Smooth muscle cell (in vitro differentiated cells): ENCODE results near the gene VWF. TPM values are rescaled to one million over a fixed set of nuclear protein-coding genes. Genes with fewer than 3 reads are reported as not detected.

ENCODE experiments used
- DNase-seq: peaks from one replicate; lab custom pipeline; 2025; ENCODE audit not compliant: unreplicated experiment; lab: John Stamatoyannopoulos, UW
- H2AFZ ChIP-seq: fragments of 200-600 bp; sonication (generic); 2 replicates; pipeline ENCODE4 v1.6.0; 2016; ENCODE audit warnings: antibody characterized with exemption, low read depth, mild to moderate bottlenecking
- H3F3A ChIP-seq: fragments of 200-600 bp; sonication (generic); 2 replicates; pipeline ENCODE4 v1.6.0; 2017; ENCODE audit warnings: antibody characterized with exemption, low read depth
- H3K27ac ChIP-seq: fragments of 200-600 bp; sonication (generic); 2 replicates; pipeline ENCODE4 v1.5.1; 2016; ENCODE audit warnings: low read depth, mild to moderate bottlenecking
- H3K27me3 ChIP-seq: fragments of 200-600 bp; sonication (generic); 2 replicates; pipeline ENCODE4 v1.6.1; 2016; ENCODE audit warnings: low read depth, mild to moderate bottlenecking
- H3K36me3 ChIP-seq: fragments of 200-600 bp; sonication (generic); 2 replicates; pipeline ENCODE4 v1.5.1; 2016; ENCODE audit warnings: low read depth
- H3K4me1 ChIP-seq: fragments of 200-600 bp; sonication (generic); 2 replicates; pipeline ENCODE4 v1.5.1; 2016; ENCODE audit warnings: low read depth
- H3K4me2 ChIP-seq: fragments of 200-600 bp; sonication (generic); 2 replicates; pipeline ENCODE4 v1.6.0; 2016; ENCODE audit warnings: mild to moderate bottlenecking
- H3K4me3 ChIP-seq: fragments of 200-600 bp; sonication (generic); 2 replicates; pipeline ENCODE4 v1.5.1; 2016; ENCODE audit warnings: mild to moderate bottlenecking
- H3K79me2 ChIP-seq: fragments of 200-600 bp; sonication (generic); 2 replicates; pipeline ENCODE4 v1.6.0; 2016; ENCODE audit warnings: low read depth, mild to moderate bottlenecking
- H3K9ac ChIP-seq: fragments of 200-600 bp; sonication (generic); 2 replicates; pipeline ENCODE4 v1.6.0; 2016; ENCODE audit warnings: low read depth
- H3K9me3 ChIP-seq: fragments of 200-600 bp; sonication (generic); replicated peaks from 2 replicates; pipeline ENCODE4 v1.5.1; 2016; ENCODE audit warnings: low read depth
- H4K20me1 ChIP-seq: fragments of 200-600 bp; sonication (generic); 2 replicates; pipeline ENCODE4 v1.6.0; 2016; ENCODE audit warnings: low read depth
- WGBS: methylation state at CpG from one replicate; pipeline ENCODE4 v1.1.7; 2016; ENCODE audit warnings: low lambda C conversion rate; 5-methylcytosine and 5-hydroxymethylcytosine counted together
- polyA plus RNA-seq: library from polyadenylated mRNA; unstranded; fragments of >200 nt; fragmentation: Nextera tagmentation; extraction: Ambion mirVana; gene quantifications from 2 replicates; pipeline ENCODE4 v1.2.1, GENCODE V29; 2016
- total RNA-seq: library from RNA; depleted of rRNA; stranded (reverse); fragments of >200 nt; gene quantifications from 2 replicates; pipeline ENCODE4 v1.2.3, GENCODE V29; 2014
- TF ChIP-seq, protein P1 (sequence below): fragments of 200-600 bp; sonication (generic); IDR thresholded peaks from 2 replicates; pipeline ENCODE4 v1.5.1; 2017; ENCODE audit warnings: borderline replicate concordance, mild to moderate bottlenecking, antibody characterized with exemption; ENCODE audit not compliant: insufficient read depth, poor library complexity, severe bottlenecking

VWF gene
- total and polyA plus RNA-seq, 2 experiments from 2014 or later: 0.19 TPM; not detected in 1

- Histone ChIP-seq H3K9me3 (no peaks in the 10 kb centered on the region), H3K79me2 (no peaks in the 10 kb centered on the region), H2AFZ (no peak overlapping the region), H3K4me1 (no peaks in the 10 kb centered on the region), H3K4me2 (no peak overlapping the region), H3K4me3 (no peak overlapping the region), H3K36me3 (no peaks in the 10 kb centered on the region), H3K9ac (no peak overlapping the region), H3F3A (no peaks in the 10 kb centered on the region), H3K27ac (no peak overlapping the region), H3K27me3 (peaks cover 1% of the 10 kb centered on the region), H4K20me1 (no peaks in the 10 kb centered on the region)
- TF ChIP-seq, protein P1, sequence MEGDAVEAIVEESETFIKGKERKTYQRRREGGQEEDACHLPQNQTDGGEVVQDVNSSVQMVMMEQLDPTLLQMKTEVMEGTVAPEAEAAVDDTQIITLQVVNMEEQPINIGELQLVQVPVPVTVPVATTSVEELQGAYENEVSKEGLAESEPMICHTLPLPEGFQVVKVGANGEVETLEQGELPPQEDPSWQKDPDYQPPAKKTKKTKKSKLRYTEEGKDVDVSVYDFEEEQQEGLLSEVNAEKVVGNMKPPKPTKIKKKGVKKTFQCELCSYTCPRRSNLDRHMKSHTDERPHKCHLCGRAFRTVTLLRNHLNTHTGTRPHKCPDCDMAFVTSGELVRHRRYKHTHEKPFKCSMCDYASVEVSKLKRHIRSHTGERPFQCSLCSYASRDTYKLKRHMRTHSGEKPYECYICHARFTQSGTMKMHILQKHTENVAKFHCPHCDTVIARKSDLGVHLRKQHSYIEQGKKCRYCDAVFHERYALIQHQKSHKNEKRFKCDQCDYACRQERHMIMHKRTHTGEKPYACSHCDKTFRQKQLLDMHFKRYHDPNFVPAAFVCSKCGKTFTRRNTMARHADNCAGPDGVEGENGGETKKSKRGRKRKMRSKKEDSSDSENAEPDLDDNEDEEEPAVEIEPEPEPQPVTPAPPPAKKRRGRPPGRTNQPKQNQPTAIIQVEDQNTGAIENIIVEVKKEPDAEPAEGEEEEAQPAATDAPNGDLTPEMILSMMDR: no peak
- WGBS: 91% methylated on average over 10 of the region's 10 CpGs
- no peak for DNase-seq
Measured at GRCh38 chr12:5971194-5971850, 153.1 kb downstream of the VWF start.

DNA sequence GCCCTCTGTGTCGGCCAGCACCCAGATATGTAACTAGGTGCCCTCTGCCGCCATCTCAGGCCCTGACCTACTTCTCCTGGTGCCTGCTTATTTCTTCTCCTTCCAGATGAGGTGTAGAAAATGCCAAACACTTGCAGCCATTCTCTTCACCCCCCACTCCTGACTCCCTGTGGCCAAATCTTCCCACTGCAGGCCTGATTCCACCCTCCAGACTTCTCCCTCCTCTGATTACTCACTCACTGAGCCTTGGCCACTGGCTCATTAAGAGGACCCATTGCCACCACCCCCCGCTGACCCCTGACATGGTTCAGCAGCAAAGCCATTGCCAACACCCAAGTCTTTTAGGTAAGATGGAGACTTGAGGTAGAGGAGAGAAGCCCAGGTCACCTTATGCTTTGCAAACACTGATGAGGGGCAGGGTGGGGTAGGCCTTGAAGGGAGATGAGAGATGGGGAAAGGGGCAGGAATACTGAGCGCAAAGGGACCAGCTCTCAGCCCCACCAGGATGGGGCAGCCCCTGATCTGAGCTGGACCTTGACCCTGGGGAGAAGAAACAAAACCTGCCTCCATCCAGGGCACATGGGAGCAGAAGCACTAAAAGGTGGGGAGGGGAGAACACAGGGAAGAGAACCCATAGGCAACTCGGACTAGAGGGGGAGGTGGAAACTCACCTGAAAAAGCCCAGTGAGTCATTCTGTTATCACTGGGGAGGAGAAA, 154.3 kb downstream of the VWF start:
- H3K9me3 ChIP-seq: no peaks in the 10 kb centered on the region
- H3F3A ChIP-seq: no peaks in the 10 kb centered on the region
- no peak for DNase-seq

DNA sequence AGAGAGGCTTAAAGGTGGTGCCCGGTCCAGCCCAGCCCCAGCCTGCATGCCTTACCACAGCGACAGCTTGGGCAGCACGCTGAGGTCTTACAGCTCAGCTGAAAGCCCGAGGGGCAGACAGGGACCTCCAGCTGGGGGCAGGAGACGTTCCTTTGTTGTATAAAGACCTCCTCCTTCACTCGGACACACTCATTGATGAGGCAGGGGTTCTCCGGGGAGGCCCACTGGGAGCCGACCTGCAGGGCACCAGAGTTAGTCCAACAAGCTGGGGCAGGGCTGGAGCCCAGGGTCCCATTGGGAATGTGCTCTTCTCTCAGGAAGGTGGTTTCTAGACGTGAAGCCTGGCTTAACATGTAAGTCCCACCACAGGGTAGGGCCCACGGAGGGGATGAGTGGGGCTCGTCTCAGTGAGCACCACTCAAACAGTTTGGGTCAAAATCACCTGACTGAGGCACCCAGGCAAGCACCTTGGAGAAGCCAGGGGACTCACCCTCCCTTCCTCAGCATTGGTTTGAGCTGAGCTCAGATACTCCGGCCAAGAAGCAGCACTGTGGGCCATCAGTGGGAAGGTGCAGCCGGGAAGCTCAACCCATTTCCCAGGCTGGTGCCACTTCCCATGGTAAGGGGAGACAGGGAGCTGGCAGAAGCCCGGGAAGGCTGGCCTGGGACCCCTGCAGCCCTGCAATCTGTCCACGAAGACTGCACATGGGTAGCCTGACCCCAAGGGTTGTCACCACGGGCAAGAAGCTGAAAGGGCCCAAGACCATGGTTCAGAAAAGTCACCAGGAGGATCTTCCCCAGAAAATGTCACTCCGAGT, 155.1 kb downstream of the VWF start:
- Histone ChIP-seq H3K79me2 (no peaks in the 10 kb centered on the region), H2AFZ (no peak overlapping the region), H3K9me3 (no peaks in the 10 kb centered on the region), H3F3A (no peaks in the 10 kb centered on the region), H3K27me3 (peaks cover 4% of the 10 kb centered on the region), H4K20me1 (no peaks in the 10 kb centered on the region), H3K4me3 (no peak overlapping the region), H3K9ac (no peak overlapping the region), H3K36me3 (no peaks in the 10 kb centered on the region), H3K4me1 (no peaks in the 10 kb centered on the region), H3K4me2 (no peak overlapping the region), H3K27ac (no peak overlapping the region)
- TF ChIP-seq, protein P1: no peak
- 82% methylated on average over 17 of the region's 17 CpGs for WGBS
- DNase-seq: no peak

More for the DNA sequence above, 154.3 kb downstream of the VWF start:
- Histone ChIP-seq H3K4me2 (no peak overlapping the region), H3K4me3 (no peak overlapping the region), H3K27me3 (no peaks in the 10 kb centered on the region), H3K4me1 (no peaks in the 10 kb centered on the region), H3K36me3 (no peaks in the 10 kb centered on the region), H3K27ac (no peak overlapping the region), H2AFZ (no peak overlapping the region), H4K20me1 (no peaks in the 10 kb centered on the region), H3K79me2 (no peaks in the 10 kb centered on the region), H3K9ac (no peak overlapping the region)
- TF ChIP-seq, protein P1: no peak
- WGBS: 95% methylated on average over 5 of the region's 5 CpGs
